Neural cell (in vitro differentiated cells): ENCODE data around the gene ACTR10. TPM values are rescaled to one million over a fixed set of nuclear protein-coding genes. Genes with fewer than 3 reads are reported as not detected.

Experiments used
- H2AFZ ChIP-seq: fragments of 200-600, 300-800 bp; sonication (generic), shearing (Covaris generic); 2 replicates; pipeline ENCODE4 v1.6.0; 2014; ENCODE audit warnings: low read depth, mild to moderate bottlenecking, antibody characterized with exemption, low read length, moderate library complexity
- H3F3A ChIP-seq: fragments of 200-600 bp; shearing (Covaris generic); 2 replicates; pipeline ENCODE4 v1.6.1; 2016; ENCODE audit warnings: mild to moderate bottlenecking, moderate library complexity, mixed read lengths, antibody characterized with exemption, low read length; ENCODE audit not compliant: insufficient read depth, poor library complexity, severe bottlenecking
- H3K27ac ChIP-seq: fragments of 200-600, 300-800 bp; sonication (generic), shearing (Covaris generic); 2 replicates; pipeline ENCODE4 v1.5.1; 2014; ENCODE audit warnings: mild to moderate bottlenecking, low read length, moderate library complexity
- H3K27me3 ChIP-seq: fragments of 300-800, 200-600 bp; sonication (generic), shearing (Covaris generic); 2 replicates; pipeline ENCODE4 v1.6.0; 2014; ENCODE audit warnings: mild to moderate bottlenecking, low read depth, low read length, moderate library complexity; ENCODE audit not compliant: insufficient read depth
- H3K36me3 ChIP-seq: fragments of 300-800, 200-600 bp; sonication (generic), shearing (Covaris generic); 2 replicates; pipeline ENCODE4 v1.5.1; 2014; ENCODE audit warnings: mild to moderate bottlenecking, antibody characterized with exemption, low read length, moderate library complexity; ENCODE audit not compliant: insufficient read depth
- H3K4me2 ChIP-seq: fragments of 300-800, 200-600 bp; sonication (generic), shearing (Covaris generic); 2 replicates; pipeline ENCODE4 v1.6.0; 2014; ENCODE audit warnings: mild to moderate bottlenecking, low read length
- H3K4me3 ChIP-seq: fragments of 300-800, 200-600 bp; sonication (generic), shearing (Covaris generic); 2 replicates; pipeline ENCODE4 v1.5.1; 2014; ENCODE audit warnings: mild to moderate bottlenecking, low read length, moderate library complexity
- H3K79me2 ChIP-seq: fragments of 200-600 bp; shearing (Covaris generic); replicated peaks from 2 replicates; pipeline ENCODE4 v1.6.0; 2014; ENCODE audit warnings: mild to moderate bottlenecking, low read length, moderate library complexity; ENCODE audit not compliant: insufficient read depth
- H3K9ac ChIP-seq: fragments of 300-800, 200-600 bp; sonication (generic), shearing (Covaris generic); 2 replicates; pipeline ENCODE4 v1.6.1; 2016; ENCODE audit warnings: mild to moderate bottlenecking, low read length, mixed read lengths
- H3K9me2 ChIP-seq: fragments of 200-600 bp; shearing (Covaris generic); 2 replicates; pipeline ENCODE4 v1.6.1; 2016; ENCODE audit warnings: mild to moderate bottlenecking, low read length, mixed read lengths; ENCODE audit not compliant: insufficient read depth
- H3K9me3 ChIP-seq: fragments of 200-600, 300-800 bp; sonication (generic), shearing (Covaris generic); 2 replicates; pipeline ENCODE4 v1.6.1; 2016; ENCODE audit warnings: mild to moderate bottlenecking, mixed run types, low read length, moderate library complexity, mixed read lengths
- H4K20me1 ChIP-seq: fragments of 200-600 bp; shearing (Covaris generic); 2 replicates; pipeline ENCODE4 v1.6.1; 2016; ENCODE audit warnings: mild to moderate bottlenecking, mixed run types; ENCODE audit not compliant: insufficient read depth
- EP300 ChIP-seq: fragments of 450-650 bp; conservative IDR thresholded peaks from 2 replicates; pipeline ENCODE4 v1.6.1; 2014; ENCODE audit warnings: antibody characterized with exemption, mild to moderate bottlenecking, moderate library complexity; ENCODE audit not compliant: poor library complexity, severe bottlenecking
- EZH2 ChIP-seq: fragments of 200-600, 300-800 bp; shearing (Covaris generic), sonication (generic); IDR thresholded peaks from 2 replicates; pipeline ENCODE4 v1.6.1; 2014; ENCODE audit warnings: antibody characterized with exemption, low read length, borderline replicate concordance, mild to moderate bottlenecking; ENCODE audit not compliant: insufficient read depth, poor library complexity, severe bottlenecking
- MXI1 ChIP-seq: fragments of 450-650 bp; conservative IDR thresholded peaks from 2 replicates; pipeline ENCODE4 v1.6.1; 2014; ENCODE audit warnings: antibody characterized with exemption, mild to moderate bottlenecking; ENCODE audit not compliant: poor library complexity, severe bottlenecking
- POLR2AphosphoS5 ChIP-seq: IDR thresholded peaks from 2 replicates; pipeline ENCODE4 v1.6.1; 2012
- RAD21 ChIP-seq: fragments of 450-650 bp; conservative IDR thresholded peaks from 2 replicates; pipeline ENCODE4 v1.6.1; 2014; ENCODE audit warnings: antibody characterized with exemption, mild to moderate bottlenecking, moderate library complexity
- SMC3 ChIP-seq: fragments of 450-650 bp; conservative IDR thresholded peaks from 2 replicates; pipeline ENCODE4 v1.6.1; 2014; ENCODE audit warnings: antibody characterized with exemption, mild to moderate bottlenecking, moderate library complexity; ENCODE audit not compliant: poor library complexity
- TAF1 ChIP-seq: IDR thresholded peaks from 2 replicates; pipeline ENCODE4 v1.6.1; 2012; ENCODE audit warnings: low read depth
- polyA plus RNA-seq: library from polyadenylated mRNA; depleted of rRNA; stranded (reverse); fragments of >200 nt; gene quantifications from 2 replicates; pipeline ENCODE4 v1.2.3, GENCODE V29; 2014
- TF ChIP-seq, protein P1 (sequence below): IDR thresholded peaks from 2 replicates; pipeline ENCODE4 v1.6.1; 2012; ENCODE audit warnings: borderline replicate concordance
- TF ChIP-seq, protein P2 (sequence below): fragments of 450-650 bp; IDR thresholded peaks from 2 replicates; pipeline ENCODE4 v1.5.1; 2014; ENCODE audit warnings: antibody characterized with exemption, mild to moderate bottlenecking, moderate library complexity; ENCODE audit not compliant: poor library complexity, severe bottlenecking

ACTR10 gene
- polyA plus RNA-seq, 1 donor from 2014 or later: 401 TPM

DNA sequence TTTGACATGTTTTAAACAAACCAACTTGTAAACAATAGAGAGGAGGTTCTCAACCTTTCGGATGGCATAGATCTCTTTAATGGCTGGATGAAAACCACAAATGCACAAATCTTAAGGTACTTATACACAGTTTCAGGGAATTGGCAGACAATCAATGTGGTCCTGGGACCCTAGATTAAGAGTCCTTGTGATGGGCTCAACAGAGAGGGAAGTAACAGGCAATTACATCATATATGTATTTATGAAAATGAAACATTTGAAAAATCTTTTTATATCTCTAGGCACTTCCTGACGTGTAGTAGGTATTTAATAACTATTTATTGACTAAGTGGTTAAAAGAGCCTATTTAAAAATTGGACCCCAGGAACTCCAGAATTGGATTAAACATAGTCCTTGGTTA, 897 bp downstream of the ACTR10 start:
- peak overlapping the region; percentile 71 for H3K4me2 ChIP-seq
- H4K20me1 ChIP-seq: no peaks in the 10 kb centered on the region
- no peaks in the 10 kb centered on the region for H3F3A ChIP-seq
- no peak for TF ChIP-seq RAD21
- TF ChIP-seq EP300: no peak
- no peak for TF ChIP-seq MXI1
- TF ChIP-seq, protein P1, sequence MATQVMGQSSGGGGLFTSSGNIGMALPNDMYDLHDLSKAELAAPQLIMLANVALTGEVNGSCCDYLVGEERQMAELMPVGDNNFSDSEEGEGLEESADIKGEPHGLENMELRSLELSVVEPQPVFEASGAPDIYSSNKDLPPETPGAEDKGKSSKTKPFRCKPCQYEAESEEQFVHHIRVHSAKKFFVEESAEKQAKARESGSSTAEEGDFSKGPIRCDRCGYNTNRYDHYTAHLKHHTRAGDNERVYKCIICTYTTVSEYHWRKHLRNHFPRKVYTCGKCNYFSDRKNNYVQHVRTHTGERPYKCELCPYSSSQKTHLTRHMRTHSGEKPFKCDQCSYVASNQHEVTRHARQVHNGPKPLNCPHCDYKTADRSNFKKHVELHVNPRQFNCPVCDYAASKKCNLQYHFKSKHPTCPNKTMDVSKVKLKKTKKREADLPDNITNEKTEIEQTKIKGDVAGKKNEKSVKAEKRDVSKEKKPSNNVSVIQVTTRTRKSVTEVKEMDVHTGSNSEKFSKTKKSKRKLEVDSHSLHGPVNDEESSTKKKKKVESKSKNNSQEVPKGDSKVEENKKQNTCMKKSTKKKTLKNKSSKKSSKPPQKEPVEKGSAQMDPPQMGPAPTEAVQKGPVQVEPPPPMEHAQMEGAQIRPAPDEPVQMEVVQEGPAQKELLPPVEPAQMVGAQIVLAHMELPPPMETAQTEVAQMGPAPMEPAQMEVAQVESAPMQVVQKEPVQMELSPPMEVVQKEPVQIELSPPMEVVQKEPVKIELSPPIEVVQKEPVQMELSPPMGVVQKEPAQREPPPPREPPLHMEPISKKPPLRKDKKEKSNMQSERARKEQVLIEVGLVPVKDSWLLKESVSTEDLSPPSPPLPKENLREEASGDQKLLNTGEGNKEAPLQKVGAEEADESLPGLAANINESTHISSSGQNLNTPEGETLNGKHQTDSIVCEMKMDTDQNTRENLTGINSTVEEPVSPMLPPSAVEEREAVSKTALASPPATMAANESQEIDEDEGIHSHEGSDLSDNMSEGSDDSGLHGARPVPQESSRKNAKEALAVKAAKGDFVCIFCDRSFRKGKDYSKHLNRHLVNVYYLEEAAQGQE: no peak
- TF ChIP-seq, protein P2, sequence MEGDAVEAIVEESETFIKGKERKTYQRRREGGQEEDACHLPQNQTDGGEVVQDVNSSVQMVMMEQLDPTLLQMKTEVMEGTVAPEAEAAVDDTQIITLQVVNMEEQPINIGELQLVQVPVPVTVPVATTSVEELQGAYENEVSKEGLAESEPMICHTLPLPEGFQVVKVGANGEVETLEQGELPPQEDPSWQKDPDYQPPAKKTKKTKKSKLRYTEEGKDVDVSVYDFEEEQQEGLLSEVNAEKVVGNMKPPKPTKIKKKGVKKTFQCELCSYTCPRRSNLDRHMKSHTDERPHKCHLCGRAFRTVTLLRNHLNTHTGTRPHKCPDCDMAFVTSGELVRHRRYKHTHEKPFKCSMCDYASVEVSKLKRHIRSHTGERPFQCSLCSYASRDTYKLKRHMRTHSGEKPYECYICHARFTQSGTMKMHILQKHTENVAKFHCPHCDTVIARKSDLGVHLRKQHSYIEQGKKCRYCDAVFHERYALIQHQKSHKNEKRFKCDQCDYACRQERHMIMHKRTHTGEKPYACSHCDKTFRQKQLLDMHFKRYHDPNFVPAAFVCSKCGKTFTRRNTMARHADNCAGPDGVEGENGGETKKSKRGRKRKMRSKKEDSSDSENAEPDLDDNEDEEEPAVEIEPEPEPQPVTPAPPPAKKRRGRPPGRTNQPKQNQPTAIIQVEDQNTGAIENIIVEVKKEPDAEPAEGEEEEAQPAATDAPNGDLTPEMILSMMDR: no peak
- TF ChIP-seq EZH2: no peak
- no peak for TF ChIP-seq POLR2AphosphoS5
- TF ChIP-seq SMC3: no peak
- no peak for TF ChIP-seq TAF1
- H2AFZ ChIP-seq: peak overlapping the region; percentile 37
- no peaks in the 10 kb centered on the region for H3K27me3 ChIP-seq
- no peaks in the 10 kb centered on the region for H3K9me2 ChIP-seq
- H3K27ac ChIP-seq: peak overlapping the region; percentile 82
- H3K36me3 ChIP-seq: no peaks in the 10 kb centered on the region
- peak overlapping the region; percentile 84 for H3K9ac ChIP-seq
- H3K9me3 ChIP-seq: no peaks in the 10 kb centered on the region
- peak overlapping the region; percentile 69 for H3K4me3 ChIP-seq
- peaks cover 24% of the 10 kb centered on the region for H3K79me2 ChIP-seq

DNA sequence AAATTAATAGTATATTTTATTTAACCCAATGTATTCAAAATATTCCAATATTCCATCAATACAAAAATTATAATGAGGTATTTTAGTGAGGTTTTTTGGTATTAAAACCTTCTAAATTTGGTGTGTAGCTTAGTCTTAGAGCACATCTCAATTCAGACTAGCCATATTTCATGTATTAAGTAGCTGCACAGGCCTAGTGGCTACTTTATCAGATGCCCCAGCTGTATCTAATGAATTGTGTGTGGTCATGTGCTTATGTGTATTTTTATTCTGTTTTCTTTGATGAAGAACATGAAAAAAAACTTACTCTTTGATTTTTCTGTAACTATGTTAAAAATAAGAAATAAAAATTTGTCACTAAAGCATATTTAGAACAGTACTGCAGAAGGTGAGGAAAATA, 13.2 kb downstream of the ACTR10 start:
- H3K4me2 ChIP-seq: no peak overlapping the region
- no peak overlapping the region for H3K4me3 ChIP-seq
- H3K9ac ChIP-seq: no peak overlapping the region
- H3K27ac ChIP-seq: no peak overlapping the region
- no peaks in the 10 kb centered on the region for H3F3A ChIP-seq
- no peaks in the 10 kb centered on the region for H3K9me3 ChIP-seq
- peaks cover 10% of the 10 kb centered on the region for H3K36me3 ChIP-seq
- no peaks in the 10 kb centered on the region for H3K9me2 ChIP-seq
- no peaks in the 10 kb centered on the region for H3K79me2 ChIP-seq
- H3K27me3 ChIP-seq: no peaks in the 10 kb centered on the region
- TF ChIP-seq TAF1 (no peak), MXI1 (no peak), POLR2AphosphoS5 (no peak), EP300 (no peak), EZH2 (no peak)
- TF ChIP-seq, protein P2: no peak
- H4K20me1 ChIP-seq: no peaks in the 10 kb centered on the region
- no peak overlapping the region for H2AFZ ChIP-seq
